Stimulated activated CD8-positive, alpha-beta memory T cell treated with anti-CD3 and anti-CD28 coated beads, Interleukin-12 subunit alpha, Interleukin-12 subunit beta, amount 100 ng/mL, for 1 hour (primary cell): ENCODE measurements around the gene RIGI.
A peak's percentile ranks its signal among the peaks of the same experiment; 100 is the strongest.
"Not testable (repeated sequence)": the region's sequence is repeated elsewhere in the genome, so short reads cannot be mapped to it uniquely, and the experiment has no call there.

ENCODE experiments used
- DNase-seq: peaks from one replicate; pipeline ENCODE4 v3.0.0-alpha.2; 2020; ENCODE audit warnings: low read depth

The RIGI gene

GRCh38 chr9:32526041-32526706 is at the start of gene RIGI:
TSS of gene RIGI (minus strand) at chr9:32526196. CDS start at chr9:32526166, 30 bp downstream.
- peak; percentile 71 for DNase-seq

GRCh38 chr9:32574858-32575257 is 48.9 kb upstream of the RIGI start:
- DNase-seq: no peak

GRCh38 chr9:32573821-32574220 is 47.8 kb upstream of the RIGI start:
- no peak for DNase-seq

DNA sequence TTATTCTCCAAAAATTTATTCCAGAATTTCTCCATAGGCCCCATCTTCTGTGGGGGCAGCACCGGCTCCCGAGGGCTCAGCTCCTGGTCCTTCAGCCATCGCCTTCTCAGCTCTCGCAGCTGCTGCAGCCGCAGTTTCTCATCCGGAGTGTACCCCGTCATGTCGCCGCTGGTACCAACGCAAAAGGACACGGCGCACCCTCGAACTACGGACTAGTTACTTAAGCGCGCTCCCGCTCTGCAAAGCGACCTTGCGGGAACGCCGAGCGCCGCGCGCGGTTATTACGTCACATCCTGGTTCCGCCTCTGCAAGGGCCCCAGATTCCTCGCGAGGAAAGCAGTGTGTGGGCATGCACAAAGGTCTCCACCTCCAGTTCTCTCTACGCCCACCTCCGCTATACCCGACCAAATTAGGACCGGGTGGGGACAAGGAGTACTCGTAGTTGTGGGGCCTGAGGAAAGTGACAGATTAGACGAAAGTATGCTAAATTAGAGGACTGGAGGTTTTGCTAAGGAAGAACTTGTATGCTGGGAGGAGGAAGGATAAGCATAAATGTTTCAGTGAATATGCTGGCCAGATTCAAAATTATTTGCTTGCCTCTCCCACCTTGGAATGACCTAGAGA is 47.0 kb upstream of the RIGI start, which contains the start of gene NDUFB6:
Gene NDUFB6, minus strand, starts transcription at position 260 of the 624 bp plus-strand sequence. Its CDS starts 99 bp downstream, at position 161.
- DNase-seq: peak; percentile 94

DNA sequence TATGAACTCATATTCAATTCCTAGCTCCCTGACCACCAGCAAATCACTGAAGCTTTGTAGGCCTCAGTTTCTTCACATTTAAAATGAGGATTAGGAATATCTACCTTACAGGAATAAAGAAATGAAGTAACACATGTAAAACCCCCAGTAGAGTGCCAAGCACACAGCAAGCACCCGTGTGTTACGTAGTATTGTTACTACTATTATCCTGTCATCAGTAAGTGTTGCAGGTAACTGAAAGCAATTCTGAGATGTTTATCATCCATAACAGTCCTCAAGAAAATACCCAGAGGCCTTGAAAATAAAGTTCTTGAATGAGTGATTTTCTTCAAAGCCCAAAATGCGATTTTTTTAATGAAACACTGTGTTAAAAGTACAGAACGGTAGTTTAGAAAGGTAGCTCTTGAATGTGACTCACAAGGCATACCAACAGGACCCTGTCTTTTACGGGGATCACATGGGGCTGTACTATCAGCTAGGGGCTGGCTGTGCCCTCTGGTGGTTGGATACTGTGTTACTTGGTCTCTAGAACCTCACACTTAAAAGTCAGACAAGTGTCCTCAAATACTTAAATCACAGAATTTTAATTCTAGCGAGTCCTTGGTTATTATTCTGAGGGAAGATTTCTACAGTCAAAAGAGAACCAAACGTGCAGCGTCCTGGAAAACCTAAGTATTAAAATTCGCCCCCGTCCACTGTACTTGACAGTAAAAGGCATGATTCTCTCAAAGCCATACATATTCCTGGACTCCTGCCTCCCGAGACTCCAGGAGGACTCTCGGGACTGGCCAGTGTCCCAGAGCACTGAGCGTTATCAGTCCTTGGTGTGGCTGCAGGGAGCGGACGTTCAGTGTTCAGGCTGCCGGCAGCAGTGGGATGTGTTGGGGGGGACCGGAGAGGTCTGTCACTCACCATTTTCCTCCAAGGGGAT is 46.2 kb upstream of the RIGI start:
- DNase-seq: peak; percentile 56

- DNase-seq: no peak
Measured at GRCh38 chr9:32570262-32570661, 44.3 kb upstream of the RIGI start.

DNA sequence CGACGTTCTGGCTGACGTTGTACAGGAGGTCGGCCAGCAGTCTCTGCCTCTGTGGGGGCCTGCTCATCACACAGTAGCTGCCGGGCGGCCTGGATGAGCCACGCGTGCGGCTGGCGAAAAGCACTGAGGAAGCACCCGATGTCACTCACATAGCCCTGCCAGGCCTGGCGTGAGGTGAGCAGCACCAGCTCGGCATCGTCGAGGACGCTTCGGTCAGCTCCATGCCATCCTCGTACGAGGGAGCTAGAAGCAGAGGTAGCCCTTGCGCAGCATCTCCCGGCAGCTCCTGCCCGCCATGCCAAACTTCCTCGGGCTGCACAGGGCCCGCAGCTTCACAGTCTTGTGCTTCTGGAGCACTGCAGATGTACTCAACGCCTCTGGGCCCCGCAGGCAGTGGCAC is 40.8 kb upstream of the RIGI start:
- DNase-seq: no peak

- no peak for DNase-seq
Measured at GRCh38 chr9:32565967-32566366, 40.0 kb upstream of the RIGI start.

- no peak for DNase-seq
Measured at GRCh38 chr9:32558408-32558934, 32.5 kb upstream of the RIGI start.

DNA sequence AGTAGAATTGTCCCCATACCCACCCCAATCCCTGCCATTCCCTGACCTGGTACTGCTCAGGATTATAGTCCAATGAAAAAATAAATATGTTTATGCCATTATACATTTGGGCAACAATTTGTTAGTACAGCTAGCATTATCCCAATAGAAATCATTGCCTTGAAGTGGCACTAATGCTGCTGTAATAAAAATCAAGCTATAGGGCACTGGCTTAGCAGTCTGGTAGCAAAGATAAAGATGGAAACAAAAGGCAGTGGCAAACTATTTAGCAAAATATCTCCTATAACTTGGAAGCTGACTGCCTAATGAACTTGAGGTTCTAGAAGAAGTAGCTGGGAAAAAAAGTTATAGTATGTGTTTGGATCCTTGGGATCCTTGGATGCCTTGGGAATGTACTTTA is 28.6 kb upstream of the RIGI start:
- no peak for DNase-seq

DNA sequence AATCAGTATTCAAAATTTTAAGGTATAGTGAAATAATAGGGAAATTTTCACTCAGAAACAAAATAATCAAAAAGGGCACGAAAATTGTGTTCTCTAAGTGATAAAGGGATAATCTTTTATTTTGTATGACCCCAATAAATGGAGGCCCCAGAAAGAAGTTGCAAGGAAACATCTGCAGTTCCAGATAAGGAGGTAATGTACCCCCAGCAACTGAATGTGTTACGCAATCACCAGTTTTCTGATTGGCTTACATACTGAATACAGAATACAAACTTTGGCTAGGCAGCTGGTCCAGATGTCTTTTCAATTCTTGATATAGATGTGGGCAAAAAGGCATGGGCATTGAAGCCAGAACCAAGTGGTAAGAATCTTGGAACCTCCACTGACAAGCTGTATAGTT is 28.1 kb upstream of the RIGI start:
- DNase-seq: no peak

DNA sequence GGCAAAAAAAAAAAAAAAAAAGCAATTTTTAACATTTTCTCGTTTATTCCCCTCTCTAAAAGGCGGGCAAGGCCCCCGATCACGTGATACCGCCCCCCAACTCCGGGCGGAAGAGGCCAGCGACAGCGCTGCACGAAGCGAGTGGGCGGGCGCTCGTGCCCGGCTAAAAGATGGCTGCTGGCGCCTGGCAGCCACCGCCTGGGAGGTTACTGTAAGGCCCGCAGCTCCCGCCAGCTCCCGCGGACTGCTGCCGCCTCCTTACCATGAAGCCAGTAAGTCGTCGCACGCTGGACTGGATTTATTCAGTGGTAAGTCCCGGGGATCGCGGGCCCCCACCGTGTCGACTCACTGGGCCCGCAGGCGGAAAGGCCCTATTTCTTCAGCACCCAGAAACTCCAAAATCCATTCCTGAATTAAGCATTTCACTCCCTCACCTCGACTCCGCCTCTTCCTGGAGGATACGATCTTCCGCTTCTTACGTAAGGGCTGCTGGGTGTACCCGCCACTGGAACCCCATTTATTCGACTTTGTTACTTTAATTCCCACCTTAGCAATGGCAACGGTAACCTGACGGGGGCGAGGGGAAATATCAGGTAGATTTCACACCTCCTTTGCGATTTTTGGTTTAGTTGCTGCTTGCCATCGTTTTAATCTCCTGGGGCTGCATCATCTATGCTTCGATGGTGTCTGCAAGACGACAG is 26.3 kb upstream of the RIGI start, which contains the start of the genes SMIM27 and TOPORS:
Gene SMIM27, plus strand, starts transcription at position 156 of the 701 bp plus-strand sequence. Its CDS starts 108 bp downstream, at position 264.
Gene TOPORS, minus strand, starts transcription at position 415 of the 701 bp plus-strand sequence. Its CDS starts 150 bp downstream, at position 265.
- peak; percentile 84 for DNase-seq

DNA sequence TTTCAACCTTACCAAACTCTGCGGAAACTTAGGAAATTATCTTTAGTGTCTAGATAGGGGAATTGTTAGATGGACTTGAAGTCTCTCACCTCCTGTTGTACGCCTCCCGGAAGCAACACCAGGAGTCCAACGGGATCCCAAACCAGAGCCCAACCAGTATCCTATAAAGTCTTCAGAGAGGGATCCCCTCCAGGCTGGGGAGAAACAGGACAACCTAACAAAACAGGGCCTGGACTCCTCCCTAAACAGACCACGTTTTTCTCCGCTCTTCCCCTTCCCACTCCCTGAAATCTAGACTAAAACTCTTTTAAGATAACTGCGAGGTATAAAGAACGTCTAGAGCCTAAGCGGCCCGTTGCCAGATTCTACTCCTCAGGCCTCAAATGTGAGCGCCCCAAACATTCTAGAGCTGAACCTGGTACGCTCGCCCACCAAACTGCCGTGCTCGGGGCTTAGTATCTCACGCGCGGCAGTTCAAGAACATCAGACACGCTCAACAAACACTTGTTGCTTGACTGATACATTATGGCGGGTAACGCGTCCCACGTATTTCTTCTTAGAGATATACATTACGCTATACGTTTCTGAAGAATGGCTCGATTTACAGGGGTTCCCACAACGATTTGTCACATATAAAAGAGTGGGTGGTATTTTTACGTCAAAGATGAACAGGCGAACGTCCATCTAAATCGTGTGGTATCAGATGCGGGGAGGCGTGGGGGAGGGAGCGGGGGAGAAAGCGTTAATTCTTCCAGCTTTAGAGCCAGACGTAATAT is 25.5 kb upstream of the RIGI start:
- peak; percentile 20 for DNase-seq

DNA sequence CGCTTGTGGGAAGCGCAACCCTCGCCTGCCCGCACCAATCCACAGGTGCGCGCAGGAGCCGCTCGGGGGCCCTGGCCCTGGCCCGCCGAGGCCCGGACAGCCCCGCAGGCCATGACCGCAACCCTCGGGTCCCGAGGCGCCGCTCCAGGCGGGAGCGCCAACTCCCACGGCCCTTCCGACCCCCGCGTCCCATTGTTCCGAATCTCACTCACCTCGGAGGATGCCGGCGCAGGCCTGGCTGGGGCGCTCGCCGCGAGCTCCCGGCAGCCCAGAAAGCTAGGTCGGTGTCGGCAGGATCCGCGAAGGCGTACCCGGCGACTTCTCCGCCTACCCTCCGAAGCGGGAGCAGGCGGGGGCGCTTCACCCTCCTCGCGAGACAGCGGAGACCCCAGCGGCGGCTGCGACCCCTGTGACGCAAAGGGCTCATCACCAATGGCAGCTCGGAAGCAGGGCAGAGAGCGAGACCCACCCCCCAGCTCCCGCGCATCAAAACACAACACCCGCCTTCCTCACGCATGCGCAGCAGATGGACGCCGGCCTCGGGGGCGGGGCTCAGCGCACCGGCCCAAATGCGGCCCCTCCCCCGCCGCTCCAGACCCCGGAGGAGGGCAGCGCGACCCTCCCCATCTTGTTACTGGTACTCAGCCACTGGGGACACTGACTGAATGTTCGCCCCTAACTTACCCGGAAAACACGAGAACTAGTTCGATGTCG is 24.7 kb upstream of the RIGI start:
- peak; percentile 93 for DNase-seq

DNA sequence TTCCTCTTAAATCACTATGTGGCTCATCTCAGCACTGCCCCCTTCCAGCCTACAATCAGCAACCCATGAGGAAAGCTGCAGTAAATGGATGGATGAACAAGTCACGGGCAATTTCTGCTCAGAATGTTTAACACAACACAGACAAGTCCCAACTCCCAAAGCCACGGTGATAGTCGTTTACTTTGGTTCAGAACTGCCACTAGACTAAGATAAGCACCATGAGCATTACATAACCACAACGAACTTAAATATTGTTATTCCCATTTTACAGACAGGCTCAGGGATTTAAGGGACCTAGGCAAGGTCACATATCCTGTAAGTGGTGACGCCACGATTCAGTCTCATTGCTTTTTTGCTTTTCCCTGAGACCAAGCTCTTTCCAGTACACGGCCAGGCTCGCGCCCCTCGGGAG is 24.2 kb upstream of the RIGI start:
- DNase-seq: no peak

- not testable (repeated sequence) for DNase-seq
Measured at GRCh38 chr9:32548213-32548612, 22.2 kb upstream of the RIGI start.

DNA sequence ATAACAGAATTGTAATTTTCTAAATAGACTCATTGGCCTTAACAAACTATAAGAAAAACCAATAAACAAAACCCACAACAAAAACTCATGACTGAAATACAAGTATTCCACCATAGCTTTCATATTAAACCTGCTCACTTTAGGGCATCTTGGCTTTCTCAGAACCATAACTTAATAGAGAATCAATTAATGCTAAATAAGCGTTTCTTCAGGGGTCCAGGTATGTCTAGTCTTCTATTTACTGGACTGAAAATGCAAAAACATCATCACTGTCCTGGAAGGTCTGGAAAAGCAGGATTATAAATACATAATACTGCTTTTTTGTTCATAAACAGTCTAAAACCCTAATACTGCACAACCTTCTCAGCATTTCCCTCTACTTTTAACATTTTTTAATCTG is 19.9 kb upstream of the RIGI start:
- no peak for DNase-seq

DNA sequence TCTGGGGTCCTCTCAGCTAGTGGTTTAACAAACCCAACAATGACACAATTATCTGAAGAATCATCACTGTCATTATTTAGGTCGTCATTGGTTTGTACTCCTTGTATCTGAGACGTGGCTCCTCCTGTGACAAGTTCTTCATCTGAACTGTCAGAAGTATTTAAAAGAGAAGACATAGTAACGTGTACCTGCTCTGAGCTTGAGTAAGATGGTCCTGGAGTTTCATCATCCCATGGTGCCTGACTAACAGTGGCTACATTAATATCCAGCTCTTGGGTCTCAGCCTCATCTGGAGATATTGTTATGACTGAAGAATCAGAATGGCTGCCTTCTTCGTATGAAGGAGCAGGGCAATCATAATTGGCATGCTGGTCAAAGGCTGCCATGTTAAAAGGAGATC is 17.1 kb upstream of the RIGI start:
- no peak for DNase-seq

GRCh38 chr9:32533816-32534215 is 7.8 kb upstream of the RIGI start:
- no peak for DNase-seq

DNA sequence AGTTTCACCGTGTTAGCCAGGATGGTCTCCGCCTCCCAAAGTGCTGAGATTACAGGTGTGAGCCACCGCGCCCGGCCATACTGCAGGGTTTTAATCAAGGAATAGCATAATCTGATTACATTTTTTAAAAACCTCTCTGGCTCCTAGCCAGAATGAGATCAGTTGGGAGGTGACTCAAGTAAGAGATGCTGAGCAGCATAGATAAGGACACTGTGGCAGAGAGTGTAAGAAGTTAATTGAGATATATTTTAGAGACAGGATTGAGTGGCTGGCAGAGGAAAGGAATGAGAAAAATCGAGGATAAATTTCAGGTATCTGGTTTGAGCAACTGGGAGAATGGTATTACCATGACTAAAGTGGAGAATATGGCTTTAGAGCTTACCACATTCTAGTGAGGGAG is 7.3 kb upstream of the RIGI start:
- no peak for DNase-seq
